ENCODE results near the gene EFCAB9. TPM values are rescaled to one million over a fixed set of nuclear protein-coding genes. Genes with fewer than 3 reads are reported as not detected.

The EFCAB9 gene
- total RNA-seq, 3 donors from 2014 or later: not detected

DNA sequence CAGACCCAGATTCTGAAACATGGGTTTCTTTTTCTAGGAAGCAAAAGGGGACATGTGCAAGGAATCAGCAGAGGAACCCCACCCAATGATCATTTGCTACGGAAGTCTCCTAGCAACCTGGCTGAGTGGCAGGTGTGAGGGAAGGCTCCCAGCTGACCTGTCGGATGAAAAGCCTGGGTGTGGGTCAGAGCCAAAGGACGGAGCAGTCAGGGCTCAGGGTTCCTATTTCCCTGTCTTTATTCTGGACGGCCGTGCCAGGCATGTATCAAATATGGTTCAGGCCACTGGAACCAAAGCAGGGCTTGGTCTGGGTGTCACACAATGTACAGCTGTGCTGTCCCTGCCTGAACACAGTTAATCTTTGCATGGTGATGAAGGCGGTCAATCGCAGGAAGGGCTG lies 26.1 kb upstream of the EFCAB9 start:
- Histone ChIP-seq H3K36me3 (ENCODE audit: low read depth) (no peaks in the 10 kb centered on the region), H3K4me3 (no peak overlapping the region), H3K9me3 (no peaks in the 10 kb centered on the region), H3K4me1 (ENCODE audit: low read depth) (peaks cover 7% of the 10 kb centered on the region)
- DNase-seq (peak in 1 of 3 donors; percentile 47), ATAC-seq (peak; percentile 75)
- TF ChIP-seq CTCF (IDR thresholded peaks at IDR 0.05): no peak
- intact Hi-C loops (cut with DNase I, micrococcal nuclease): no loop called here

GRCh38 chr5:172168311-172168710 lies 25.7 kb upstream of the EFCAB9 start:
- Histone ChIP-seq H3K9me3 (no peaks in the 10 kb centered on the region), H3K36me3 (ENCODE audit: low read depth) (no peaks in the 10 kb centered on the region), H3K4me1 (ENCODE audit: low read depth) (peaks cover 7% of the 10 kb centered on the region), H3K4me3 (no peak overlapping the region)
- no peak for TF ChIP-seq CTCF (IDR thresholded peaks at IDR 0.05)
- no peak for ATAC-seq
- DNase-seq: no peak
- intact Hi-C loops (cut with DNase I, micrococcal nuclease): no loop called here

DNA sequence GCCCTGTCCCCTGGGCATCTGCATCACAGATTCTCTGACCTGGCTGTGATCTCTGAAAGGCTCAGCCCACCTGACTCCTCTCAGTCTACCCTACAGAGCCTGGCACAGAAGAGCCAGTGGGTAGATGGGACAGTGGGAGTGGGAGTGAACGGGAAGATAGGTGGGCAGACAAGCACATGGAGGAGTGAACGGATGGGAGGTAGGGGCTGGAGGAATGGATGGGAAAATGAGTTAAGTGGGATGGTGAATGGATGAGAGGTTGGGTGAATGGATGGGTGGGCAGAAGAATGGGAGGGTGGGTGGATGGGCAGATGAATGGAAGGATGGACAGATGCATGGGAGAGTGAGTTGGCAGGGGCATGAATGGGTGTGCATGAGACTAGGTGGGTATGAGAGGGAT lies 24.8 kb upstream of the EFCAB9 start:
- TF ChIP-seq CTCF (IDR thresholded peaks at IDR 0.05): no peak
- Histone ChIP-seq H3K36me3 (ENCODE audit: low read depth) (no peaks in the 10 kb centered on the region), H3K4me1 (ENCODE audit: low read depth) (peaks cover 6% of the 10 kb centered on the region), H3K4me3 (no peak overlapping the region), H3K9me3 (no peaks in the 10 kb centered on the region)
- ATAC-seq (no peak), DNase-seq (no peak)
- intact Hi-C loops (cut with DNase I, micrococcal nuclease): no loop called here

DNA sequence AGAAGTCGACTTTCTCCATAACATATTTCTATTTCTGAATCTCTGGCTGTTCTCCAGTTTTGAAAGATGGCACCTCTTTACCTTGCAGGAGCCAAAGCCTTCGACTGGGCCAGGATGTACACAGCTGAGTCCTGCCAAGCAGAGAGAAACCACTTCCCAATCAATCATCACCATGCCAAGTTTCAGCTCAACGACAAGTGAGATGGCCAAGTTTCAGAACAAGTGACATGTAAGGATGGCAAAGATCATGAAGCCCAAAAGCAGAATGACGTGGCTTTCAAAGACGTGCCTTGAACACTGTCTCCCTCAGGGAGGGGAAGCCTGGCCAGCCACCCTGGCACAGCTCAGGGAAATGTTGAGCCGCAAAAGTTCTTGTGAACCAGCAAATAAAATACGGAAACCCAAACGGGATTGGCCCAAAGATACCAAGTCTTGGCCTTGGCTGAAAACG lies 23.7 kb upstream of the EFCAB9 start:
- ATAC-seq: no peak
- H3K9me3 ChIP-seq: no peaks in the 10 kb centered on the region
- peaks cover 3% of the 10 kb centered on the region for H3K4me1 ChIP-seq (ENCODE audit: low read depth)
- no peak for DNase-seq
- H3K36me3 ChIP-seq (ENCODE audit: low read depth): no peaks in the 10 kb centered on the region
- intact Hi-C loops (cut with DNase I, micrococcal nuclease): no loop called here
- no peak overlapping the region for H3K4me3 ChIP-seq
- TF ChIP-seq CTCF (IDR thresholded peaks at IDR 0.05): no peak

- no peak for TF ChIP-seq CTCF (IDR thresholded peaks at IDR 0.05)
- H3K9me3 ChIP-seq: no peaks in the 10 kb centered on the region
- H3K4me3 ChIP-seq: no peak overlapping the region
- no peaks in the 10 kb centered on the region for H3K36me3 ChIP-seq (ENCODE audit: low read depth)
- intact Hi-C loops (cut with DNase I, micrococcal nuclease): no loop called here
- no peak for ATAC-seq
- no peak for DNase-seq
- peaks cover 3% of the 10 kb centered on the region for H3K4me1 ChIP-seq (ENCODE audit: low read depth)
These were observed 22.9 kb upstream of the EFCAB9 start for GRCh38 chr5:172171118-172171517.

DNA sequence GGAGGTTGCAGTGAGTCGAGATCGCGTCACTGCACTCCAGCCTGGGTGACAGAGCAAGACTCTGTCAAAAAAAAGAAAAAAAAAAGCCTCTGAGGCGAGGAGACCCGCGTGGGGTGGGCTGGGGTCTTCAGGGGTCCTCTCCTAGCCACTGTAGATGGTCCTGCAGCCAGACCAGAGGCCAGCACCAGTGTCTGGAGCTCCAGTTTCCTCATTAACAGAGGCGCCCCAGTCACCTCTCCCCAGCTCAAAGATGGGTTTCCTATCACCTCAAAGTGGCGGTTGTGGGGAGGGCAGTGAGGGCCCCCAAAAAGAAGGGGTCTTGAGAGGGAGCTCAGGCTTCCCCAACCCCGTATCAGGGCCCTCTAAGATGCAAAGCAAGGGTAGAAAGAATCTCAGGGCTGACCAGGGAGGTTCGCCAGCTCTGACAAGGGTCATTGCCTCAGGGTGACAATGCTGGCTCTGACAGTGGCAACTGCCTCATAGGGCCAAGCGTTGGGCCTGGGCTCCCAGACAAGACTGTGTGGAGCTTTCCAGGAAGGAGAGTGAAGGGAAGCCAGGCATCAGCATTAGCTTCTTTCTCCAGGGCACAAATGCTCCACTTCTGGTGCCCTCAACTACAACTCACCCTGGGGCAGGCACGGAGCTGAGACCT lies 20.9 kb upstream of the EFCAB9 start:
- Histone ChIP-seq H3K4me1 (ENCODE audit: low read depth) (peaks cover 3% of the 10 kb centered on the region), H3K4me3 (no peak overlapping the region), H3K36me3 (ENCODE audit: low read depth) (no peaks in the 10 kb centered on the region), H3K9me3 (no peaks in the 10 kb centered on the region)
- no peak for TF ChIP-seq CTCF (IDR thresholded peaks at IDR 0.05)
- ATAC-seq (no peak), DNase-seq (no peak)
- intact Hi-C loops (cut with DNase I, micrococcal nuclease): no loop called here
